Measurements from ENCODE around the gene CELA2A.
"Not testable (repeated sequence)": the region's sequence is repeated elsewhere in the genome, so short reads cannot be mapped to it uniquely, and the experiment has no call there.

GRCh38 chr1:15434739-15435138 is 21.8 kb upstream of the CELA2A start:
- TF ChIP-seq CTCF (IDR thresholded peaks at IDR 0.05 in 2 of 3, conservative IDR thresholded peaks at IDR 0.05 in 1 of 3; ENCODE audit: control insufficient read depth in 2 of 3, extremely low read depth in 1 of 3, insufficient read depth in 1 of 3, low read depth in 3 of 3, low read length in 3 of 3); EP300 (IDR thresholded peaks at IDR 0.05; ENCODE audit: borderline replicate concordance in 1 of 2, control insufficient read depth in 1 of 2, low read depth in 2 of 2, low read length in 2 of 2); FOS (IDR thresholded peaks at IDR 0.05; ENCODE audit: borderline replicate concordance, extremely low read depth, insufficient read length); CHD4 (IDR thresholded peaks at IDR 0.05); MXI1 (IDR thresholded peaks at IDR 0.05; ENCODE audit: low read depth, low read length); EZH2 (IDR thresholded peaks at IDR 0.05; ENCODE audit: borderline replicate concordance, control insufficient read depth, low read depth, low read length); EGR1 (IDR thresholded peaks at IDR 0.05; ENCODE audit: borderline replicate concordance in 1 of 2, low read depth in 2 of 2, low read length in 2 of 2); POLR2A (IDR thresholded peaks at IDR 0.05; ENCODE audit: low read depth, low read length); NR2C2 (IDR thresholded peaks at IDR 0.05; ENCODE audit: borderline replicate concordance, control insufficient read depth, insufficient read length, low read depth); USF2 (IDR thresholded peaks at IDR 0.05; ENCODE audit: borderline replicate concordance, low read depth, low read length); NKRF (conservative IDR thresholded peaks at IDR 0.05); E2F4 (IDR thresholded peaks at IDR 0.05; ENCODE audit: low read depth, low read length): not testable (repeated sequence)
